GM18526 (cell line): Measurements from ENCODE around the gene COL12A1.

Experiments used
- POLR2A ChIP-seq: IDR thresholded peaks from 3 replicates; pipeline ENCODE4 v1.6.1; 2011; ENCODE audit not compliant: insufficient read length; ENCODE audit errors: extremely low read depth

COL12A1 gene

DNA sequence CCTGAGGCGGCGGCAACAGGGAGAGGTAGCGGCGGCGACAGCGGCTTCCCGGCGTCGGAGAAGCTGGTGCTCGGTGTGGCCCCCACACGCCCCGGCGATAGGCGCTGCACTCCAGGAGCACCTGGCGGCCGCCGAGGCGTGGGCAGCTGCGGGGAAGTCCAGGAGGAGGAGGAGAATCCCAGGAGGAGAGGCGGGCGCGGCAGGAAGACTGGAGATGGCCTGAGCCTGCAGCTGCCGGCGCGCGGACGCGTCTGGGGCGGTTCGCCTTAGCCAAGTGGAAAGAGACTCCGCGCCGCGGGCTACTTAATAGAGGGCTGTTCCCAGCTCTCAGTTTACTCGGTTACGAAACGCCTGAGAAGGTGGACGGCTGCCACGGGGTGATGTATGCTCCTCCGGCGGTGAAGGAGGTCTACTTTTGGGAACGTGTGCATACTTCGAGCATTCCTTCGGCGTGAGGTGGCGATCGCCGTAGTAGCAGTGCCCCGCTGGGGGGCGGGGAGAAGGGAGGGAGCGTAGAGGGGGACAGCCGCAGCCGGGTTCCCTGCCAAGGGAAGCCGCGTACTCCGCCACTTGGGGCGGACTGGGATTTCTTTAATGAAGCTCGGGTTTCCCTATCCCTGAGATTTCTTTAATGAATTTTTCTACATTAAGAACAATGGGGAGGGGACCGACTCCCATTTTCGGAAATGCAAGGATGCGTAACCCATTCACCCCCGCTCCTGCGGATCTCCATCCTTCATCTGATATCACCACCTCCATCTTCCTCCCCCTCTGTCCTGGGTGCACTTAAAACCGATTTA, at the start of gene COL12A1:
COL12A1 (minus strand) TSS at position 278 of the 800 bp plus-strand sequence. CDS start 3,261 bp downstream, outside the sequence.
- no peak for TF ChIP-seq POLR2A

DNA sequence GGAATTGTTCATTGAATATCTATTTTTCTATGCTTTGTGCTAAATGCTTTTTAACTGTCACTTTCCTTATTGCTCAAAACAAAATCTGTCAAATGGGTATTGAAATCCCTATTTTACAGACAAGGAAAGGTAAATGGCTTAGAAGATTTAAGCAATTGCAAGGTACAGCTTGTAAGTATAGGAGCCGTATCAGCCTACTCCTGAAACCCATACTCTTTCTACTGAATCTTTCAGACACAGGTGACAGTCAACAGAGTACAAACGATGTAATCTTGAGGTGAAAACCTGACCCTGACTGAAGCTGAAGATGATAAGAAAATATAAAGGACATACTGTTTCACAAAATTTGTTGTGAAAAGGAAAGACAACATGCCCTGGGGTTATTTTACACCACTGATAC, 44.7 kb upstream of the COL12A1 start:
- no peak for TF ChIP-seq POLR2A

GRCh38 chr6:75249837-75250236, 44.0 kb upstream of the COL12A1 start:
- no peak for TF ChIP-seq POLR2A

GRCh38 chr6:75246386-75246785, 40.5 kb upstream of the COL12A1 start:
- no peak for TF ChIP-seq POLR2A

DNA sequence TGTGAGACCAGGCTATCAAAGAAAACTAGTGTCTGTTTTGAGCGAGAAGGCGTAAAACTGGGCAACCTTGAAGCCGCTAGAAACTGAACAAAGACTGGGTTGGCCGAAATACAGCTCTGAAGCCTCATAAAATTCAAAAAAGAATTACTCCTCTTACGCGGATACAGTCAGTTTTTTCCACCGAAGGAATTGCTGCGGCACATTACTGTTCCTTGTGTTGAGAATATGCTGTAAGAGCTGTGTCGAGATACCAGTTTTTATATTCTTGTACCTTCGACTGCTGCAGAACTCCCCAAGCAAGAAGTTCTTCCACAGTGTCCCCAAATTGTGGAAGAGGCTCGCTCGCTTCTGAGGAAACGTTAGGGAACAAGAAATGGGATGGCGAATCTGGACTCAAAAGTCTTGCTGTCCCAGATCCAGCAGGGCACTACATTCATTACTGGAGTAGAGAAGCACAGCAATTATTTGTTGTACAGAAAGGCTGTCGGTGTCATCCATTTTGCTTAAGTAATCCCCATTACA, 38.3 kb upstream of the COL12A1 start:
- TF ChIP-seq POLR2A = no peak

GRCh38 chr6:75243333-75244062, 37.6 kb upstream of the COL12A1 start, which contains the start of gene COX7A2:
TSS of gene COX7A2 (minus strand) at chr6:75243801. CDS start at chr6:75243734, 67 bp downstream.
- TF ChIP-seq POLR2A = peak; percentile 92

- TF ChIP-seq POLR2A = no peak
Measured at GRCh38 chr6:75236630-75237029, 30.8 kb upstream of the COL12A1 start.

DNA sequence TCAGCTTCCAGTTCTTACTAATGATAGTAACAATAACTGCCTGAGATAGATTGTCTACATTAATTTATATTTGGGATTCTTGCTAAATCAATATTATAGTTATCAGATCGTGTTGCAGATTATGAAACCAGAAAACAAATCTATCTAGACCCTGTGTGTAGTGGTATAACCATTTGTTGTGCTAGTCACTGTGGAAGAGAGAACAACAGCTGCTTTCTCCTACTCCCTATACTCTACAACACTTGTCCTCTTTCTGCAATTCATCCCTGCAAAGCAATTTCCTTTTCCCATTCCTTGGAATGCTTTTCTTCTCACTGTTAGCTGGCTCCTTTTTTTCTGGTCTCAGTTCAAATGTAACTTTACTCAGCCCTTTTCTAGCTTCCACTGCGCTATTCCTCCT, 29.4 kb upstream of the COL12A1 start:
- TF ChIP-seq POLR2A = no peak

DNA sequence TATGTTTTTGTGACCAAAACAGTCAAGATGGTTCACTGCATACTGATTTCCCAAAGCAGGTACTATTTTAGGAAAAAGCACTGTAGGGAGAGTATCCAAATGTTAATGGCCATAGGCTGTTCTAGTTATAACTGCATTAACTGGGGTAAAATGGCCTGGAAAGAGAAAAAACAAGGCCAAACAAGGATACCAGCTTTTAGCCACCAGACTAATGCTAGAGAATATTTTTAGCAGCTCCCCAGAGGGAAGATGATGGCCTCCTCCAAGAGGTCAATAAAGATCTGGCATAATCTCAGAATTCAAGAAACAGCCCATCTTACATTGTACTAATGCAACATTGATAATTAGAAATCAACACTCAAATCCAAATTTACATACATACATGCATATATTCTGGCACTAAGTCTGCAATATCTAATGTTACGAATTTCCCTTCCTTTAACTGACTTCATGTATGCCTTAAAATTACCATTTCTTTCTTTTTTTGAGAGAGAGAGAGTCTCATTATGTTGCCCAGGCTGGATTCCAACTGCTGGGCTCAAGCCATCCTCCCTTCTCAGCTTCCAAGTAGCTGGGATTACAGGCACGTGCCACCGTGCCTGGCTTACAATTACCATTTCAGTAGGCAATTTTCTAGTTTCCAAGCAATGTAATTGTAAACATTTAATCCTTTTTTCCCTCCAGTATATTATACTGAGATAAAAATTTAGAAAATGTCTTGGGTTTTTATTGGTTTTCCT, 28.4 kb upstream of the COL12A1 start:
- TF ChIP-seq POLR2A = no peak

- TF ChIP-seq POLR2A = no peak
Measured at GRCh38 chr6:75233092-75233615, 27.3 kb upstream of the COL12A1 start.

DNA sequence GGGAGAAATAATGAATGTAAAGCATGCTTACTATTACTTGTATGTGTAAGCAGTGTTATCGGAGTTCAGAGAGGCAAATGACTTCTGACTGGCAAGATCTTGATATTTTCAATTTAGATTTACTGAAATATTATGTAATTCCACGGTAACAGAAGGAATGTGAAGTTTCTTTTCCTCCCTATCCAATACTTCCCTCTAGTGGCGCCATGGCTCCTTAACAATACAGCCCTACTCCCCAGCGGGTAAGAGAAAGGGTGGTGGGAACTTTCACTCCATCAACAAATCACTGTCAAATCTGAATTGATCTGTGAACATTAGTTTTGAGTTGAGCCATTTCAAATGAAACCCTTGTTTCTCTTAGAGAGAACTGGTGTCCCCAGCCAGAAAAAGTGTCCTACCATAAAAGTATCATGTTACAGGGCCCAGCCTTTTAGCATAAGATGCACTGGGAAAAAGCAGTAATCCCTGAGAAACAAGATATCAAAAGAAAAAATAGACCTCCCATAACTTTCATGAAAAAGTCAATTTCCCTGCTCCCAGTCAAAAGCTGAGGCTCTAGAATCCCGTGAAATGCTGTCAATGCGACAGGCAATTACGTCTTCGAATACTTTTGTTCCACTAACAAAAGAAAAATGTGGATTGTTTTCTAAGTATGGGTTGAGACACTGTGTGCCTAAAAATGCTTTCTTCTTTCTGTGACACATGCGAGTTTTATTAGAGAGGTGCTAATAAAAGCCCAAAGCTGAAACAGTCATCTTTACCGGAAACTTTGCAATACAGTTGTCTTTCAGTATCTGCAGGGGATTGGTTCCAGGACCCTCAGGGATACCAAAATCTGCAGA, 24.9 kb upstream of the COL12A1 start:
- no peak for TF ChIP-seq POLR2A

DNA sequence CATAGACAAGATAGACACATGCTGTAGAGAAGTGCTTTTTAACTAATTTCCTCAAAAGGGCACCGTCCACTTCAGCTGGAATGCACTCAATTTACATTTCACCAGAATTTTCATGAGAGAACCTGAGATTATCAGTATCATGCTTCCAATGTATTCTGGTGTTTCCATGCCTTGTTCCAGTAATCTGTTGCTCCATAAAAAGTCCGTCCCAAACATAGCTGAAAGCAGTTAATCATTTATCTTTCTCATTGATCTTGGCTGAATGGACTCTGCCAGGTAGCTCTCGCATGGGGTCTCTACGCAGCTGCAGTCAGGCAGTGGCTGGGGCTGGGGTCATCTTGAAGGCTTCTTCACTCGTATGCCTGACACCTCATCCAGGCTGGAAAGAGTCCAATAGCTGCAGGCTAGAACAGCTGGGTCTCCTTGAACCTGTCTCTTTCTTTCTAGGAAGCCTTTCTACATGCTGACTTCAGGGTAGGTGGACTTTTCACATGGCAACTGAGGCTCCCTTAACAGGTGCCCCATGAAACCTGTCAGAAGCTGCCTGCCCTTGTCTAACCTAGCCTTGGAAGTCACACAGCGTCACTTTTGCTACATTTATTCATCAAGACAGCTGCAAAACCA, 18.6 kb upstream of the COL12A1 start:
- TF ChIP-seq POLR2A = no peak

- no peak for TF ChIP-seq POLR2A
Measured at GRCh38 chr6:75223428-75223827, 17.6 kb upstream of the COL12A1 start.

DNA sequence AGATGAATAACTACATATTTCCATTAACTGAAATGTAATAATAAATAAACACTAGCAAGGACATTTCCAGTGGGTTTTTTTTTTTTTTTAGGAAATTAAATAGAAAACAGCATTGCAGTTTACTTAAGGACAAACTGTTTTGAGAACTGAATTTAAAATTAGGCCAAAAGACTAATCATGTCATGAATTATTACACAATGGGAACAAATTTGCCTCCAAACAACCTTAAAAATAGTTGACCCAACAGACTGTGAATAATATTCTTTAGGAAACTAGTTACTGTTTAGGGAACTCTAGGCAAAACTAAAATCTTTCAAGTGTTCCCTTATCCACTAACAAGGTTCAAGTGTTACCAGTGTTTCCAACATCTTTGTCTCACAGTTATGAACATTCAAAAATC, 16.4 kb upstream of the COL12A1 start:
- TF ChIP-seq POLR2A = no peak

DNA sequence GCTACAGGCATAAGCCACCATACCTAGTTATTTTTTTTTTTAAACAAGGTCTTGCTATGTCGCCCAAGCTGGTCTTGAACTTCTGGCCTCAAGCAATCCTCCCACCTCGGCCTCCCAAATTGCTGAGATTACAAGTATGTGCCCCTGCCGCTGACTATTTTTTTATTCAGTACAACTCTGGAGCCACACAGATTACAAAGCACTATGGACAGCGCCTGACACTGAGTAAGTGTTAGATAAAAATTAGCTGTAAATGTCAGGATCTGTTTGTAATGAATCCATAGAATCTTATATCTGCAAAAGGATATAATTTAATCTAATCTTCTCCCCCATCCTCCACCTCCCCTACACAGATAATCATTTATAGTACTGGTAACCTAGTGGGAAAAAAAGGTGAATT, 15.3 kb upstream of the COL12A1 start:
- no peak for TF ChIP-seq POLR2A
